GM13977 (cell line): ENCODE data around the gene SLIT1.
A peak's percentile ranks its signal among the peaks of the same experiment; 100 is the strongest.

ENCODE experiments used
- DNase-seq: peaks from one replicate; pipeline ENCODE4 v3.0.0; 2012; ENCODE audit warnings: low spot score
- in situ Hi-C: fragments of 300-500 bp; cut with MboI; formaldehyde crosslinking; loops from one replicate; pipeline ENCODE4 v1.12.0; 2022; ENCODE audit warnings: low sequenced_read_pairs, low pct_unique_long_range_greater_than_20kb, mixed read lengths, inconsistent platforms; ENCODE audit not compliant: unreplicated experiment
- TF ChIP-seq, protein P1 (sequence below): IDR thresholded peaks from 2 replicates; pipeline ENCODE4 v1.5.1; 2012; ENCODE audit warnings: mild to moderate bottlenecking, control low read depth; ENCODE audit not compliant: insufficient read depth; ENCODE audit errors: extremely low read depth, missing control alignments

SLIT1 gene

DNA sequence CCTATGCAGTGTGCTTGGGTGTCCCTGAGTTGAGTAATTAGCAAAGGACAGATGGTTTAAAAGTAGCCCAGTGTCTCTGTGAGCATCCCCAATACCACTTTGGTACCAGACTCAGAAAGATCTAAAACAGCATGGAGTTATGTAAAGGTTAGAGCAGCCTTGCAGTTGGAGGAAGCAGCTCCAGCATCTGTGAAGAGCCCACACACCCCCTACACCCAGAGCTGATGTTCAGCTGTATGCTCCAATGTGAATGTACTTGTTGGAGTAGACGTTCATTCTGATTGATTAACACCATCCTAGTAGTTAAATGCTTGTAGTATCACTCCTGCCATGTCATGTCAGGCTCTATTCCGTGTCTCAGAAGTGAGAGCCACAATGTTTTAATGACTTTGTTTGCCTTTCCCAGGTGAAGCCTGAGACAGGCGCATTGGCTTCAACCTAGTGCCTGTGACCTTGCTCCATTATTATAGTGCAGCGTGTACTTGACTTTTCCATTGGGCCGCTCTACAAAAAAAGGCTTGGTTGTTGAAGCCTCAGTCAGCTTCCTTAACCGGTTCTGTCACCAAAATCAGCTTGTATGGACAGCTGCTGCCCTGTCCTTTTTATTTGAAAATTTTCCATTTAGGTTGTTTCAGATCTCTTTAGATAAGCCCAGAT is 199.4 kb downstream of the SLIT1 start:
- TF ChIP-seq, protein P1, sequence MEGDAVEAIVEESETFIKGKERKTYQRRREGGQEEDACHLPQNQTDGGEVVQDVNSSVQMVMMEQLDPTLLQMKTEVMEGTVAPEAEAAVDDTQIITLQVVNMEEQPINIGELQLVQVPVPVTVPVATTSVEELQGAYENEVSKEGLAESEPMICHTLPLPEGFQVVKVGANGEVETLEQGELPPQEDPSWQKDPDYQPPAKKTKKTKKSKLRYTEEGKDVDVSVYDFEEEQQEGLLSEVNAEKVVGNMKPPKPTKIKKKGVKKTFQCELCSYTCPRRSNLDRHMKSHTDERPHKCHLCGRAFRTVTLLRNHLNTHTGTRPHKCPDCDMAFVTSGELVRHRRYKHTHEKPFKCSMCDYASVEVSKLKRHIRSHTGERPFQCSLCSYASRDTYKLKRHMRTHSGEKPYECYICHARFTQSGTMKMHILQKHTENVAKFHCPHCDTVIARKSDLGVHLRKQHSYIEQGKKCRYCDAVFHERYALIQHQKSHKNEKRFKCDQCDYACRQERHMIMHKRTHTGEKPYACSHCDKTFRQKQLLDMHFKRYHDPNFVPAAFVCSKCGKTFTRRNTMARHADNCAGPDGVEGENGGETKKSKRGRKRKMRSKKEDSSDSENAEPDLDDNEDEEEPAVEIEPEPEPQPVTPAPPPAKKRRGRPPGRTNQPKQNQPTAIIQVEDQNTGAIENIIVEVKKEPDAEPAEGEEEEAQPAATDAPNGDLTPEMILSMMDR, result no peak
- no peak for DNase-seq
- in situ Hi-C loops, result no loop called here

DNA sequence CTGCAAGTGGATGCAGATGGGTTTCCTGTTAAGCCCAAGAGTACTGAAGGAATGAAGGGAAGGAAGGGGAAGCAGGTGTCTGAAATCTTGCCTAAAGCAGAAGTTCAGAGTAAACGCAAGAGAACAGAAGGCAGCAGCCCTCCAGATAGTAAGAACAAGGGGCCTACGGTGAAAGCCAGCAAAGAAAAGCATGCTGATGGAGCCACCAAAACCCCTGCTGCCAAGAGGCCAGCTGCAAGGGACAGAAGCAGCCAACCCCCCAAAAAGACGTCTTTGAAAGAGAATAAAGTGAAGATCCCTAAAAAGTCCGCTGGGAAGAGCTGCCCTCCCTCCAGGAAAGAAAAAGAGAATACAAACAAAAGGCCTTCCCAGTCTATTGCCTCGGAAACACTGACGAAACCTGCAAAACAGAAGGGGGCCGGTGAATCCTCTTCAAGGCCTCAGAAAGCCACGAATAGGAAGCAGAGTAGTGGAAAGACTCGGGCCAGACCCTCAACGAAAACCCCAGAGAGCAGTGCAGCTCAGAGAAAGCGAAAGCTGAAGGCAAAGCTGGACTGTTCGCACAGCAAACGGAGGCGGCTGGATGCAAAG is 201.1 kb downstream of the SLIT1 start:
- in situ Hi-C loops, result no loop called here
- no peak for DNase-seq
- TF ChIP-seq, protein P1, result no peak

DNA sequence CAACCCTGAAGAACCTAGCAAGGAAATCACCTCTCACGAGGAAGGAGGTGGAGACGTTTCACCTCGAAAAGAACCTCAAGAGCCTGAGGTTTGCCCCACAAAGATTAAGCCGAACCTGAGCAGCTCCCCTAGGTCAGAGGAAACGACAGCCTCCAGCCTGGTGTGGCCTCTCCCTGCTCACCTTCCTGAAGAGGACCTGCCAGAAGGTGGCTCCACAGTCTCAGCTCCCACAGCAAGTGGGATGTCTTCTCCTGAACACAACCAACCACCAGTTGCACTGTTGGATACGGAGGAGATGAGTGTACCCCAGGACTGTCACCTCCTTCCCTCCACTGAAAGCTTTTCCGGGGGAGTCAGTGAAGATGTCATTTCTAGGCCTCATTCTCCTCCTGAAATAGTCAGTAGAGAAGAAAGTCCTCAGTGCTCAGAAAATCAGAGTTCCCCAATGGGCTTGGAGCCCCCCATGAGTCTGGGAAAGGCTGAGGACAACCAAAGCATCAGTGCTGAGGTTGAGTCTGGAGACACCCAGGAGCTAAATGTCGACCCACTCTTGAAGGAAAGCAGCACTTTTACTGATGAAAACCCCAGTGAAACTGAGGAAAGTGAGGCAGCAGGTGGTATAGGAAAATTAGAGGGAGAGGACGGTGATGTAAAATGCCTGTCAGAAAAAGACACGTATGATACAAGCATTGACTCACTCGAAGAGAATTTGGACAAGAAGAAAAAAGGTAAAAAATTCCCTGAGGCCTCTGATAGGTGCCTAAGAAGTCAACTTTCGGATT is 203.4 kb downstream of the SLIT1 start:
- TF ChIP-seq, protein P1, result peak; percentile 28
- in situ Hi-C loops, result no loop called here

DNA sequence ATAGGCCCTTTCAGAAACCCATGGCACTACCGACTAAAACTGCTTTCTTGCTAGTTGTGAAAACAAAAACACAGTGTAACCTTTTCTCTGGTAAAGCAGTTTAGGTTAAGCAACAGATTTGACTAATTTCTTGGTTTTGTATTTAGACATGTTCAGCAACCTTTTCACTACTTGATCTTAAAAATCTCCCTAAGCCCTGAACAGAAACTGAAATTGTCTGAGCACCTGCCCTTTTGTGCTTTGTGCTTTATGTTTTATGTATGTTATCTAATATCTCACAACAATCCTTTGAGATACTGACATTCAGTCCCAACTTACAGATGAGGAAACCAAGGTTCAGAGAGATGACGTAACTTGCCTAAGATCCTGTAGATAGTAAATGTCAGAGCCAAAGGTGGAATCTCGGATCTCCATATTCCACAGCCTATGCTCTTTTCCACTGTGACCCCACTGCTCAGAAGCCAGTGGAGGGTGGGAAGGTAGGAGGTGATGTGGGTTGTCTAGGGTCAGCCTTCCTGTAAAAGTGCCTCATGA is 207.1 kb downstream of the SLIT1 start:
- in situ Hi-C loops, result no loop called here
- DNase-seq, result peak; percentile 67

More for the DNA sequence above, 203.4 kb downstream of the SLIT1 start:
- no peak for DNase-seq

DNA sequence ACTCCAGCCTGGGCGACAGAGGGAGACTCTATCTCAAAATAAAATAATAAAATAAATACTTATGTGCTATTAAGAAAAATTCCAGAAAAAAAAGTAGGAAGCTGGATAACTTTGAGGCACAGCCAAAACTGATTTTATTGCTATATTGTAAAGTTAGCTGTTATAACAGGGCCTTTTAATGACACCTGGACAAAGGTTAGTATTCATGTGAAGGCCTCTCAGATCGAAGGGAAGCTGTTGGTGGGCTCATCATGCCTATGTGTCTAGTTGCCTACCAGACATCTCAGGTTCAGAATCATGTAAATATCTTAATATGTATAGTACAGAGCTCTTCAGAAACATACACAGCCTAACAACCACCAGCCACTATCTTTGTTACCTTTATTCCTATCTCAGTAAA is 210.6 kb downstream of the SLIT1 start:
- in situ Hi-C loops, result no loop called here
- TF ChIP-seq, protein P1, result no peak
- DNase-seq, result no peak

More for the DNA sequence above, 207.1 kb downstream of the SLIT1 start:
- TF ChIP-seq, protein P1, result no peak
